ENCODE measurements around the gene TOB2. TPM values are rescaled to one million over a fixed set of nuclear protein-coding genes. Genes with fewer than 3 reads are reported as not detected.

Gene TOB2
- polyA plus RNA-seq, 1 experiment: 24.3 TPM

- TF ChIP-seq, protein P1, sequence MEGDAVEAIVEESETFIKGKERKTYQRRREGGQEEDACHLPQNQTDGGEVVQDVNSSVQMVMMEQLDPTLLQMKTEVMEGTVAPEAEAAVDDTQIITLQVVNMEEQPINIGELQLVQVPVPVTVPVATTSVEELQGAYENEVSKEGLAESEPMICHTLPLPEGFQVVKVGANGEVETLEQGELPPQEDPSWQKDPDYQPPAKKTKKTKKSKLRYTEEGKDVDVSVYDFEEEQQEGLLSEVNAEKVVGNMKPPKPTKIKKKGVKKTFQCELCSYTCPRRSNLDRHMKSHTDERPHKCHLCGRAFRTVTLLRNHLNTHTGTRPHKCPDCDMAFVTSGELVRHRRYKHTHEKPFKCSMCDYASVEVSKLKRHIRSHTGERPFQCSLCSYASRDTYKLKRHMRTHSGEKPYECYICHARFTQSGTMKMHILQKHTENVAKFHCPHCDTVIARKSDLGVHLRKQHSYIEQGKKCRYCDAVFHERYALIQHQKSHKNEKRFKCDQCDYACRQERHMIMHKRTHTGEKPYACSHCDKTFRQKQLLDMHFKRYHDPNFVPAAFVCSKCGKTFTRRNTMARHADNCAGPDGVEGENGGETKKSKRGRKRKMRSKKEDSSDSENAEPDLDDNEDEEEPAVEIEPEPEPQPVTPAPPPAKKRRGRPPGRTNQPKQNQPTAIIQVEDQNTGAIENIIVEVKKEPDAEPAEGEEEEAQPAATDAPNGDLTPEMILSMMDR (IDR thresholded peaks at IDR 0.05; ENCODE audit: insufficient read depth, low read depth, low read length): no peak
- Histone ChIP-seq H3K36me3 (ENCODE audit: control insufficient read depth, insufficient read depth, low read length) (peaks cover 32% of the 10 kb centered on the region), H3K4me3 (ENCODE audit: low read depth, low read length) (no peak overlapping the region), H3K27me3 (ENCODE audit: control insufficient read depth, insufficient read depth, low read length) (no peaks in the 10 kb centered on the region)
- POLR2A ChIA-PET: no interaction called here
- CTCF ChIA-PET: interaction anchor here (3.2 kb wide), 1 partner anchor 10 kb away, joined by 12 read pairs; no protein-coding TSS in a partner anchor
- DNase-seq (ENCODE audit: low read depth): no peak
Observed at GRCh38 chr22:41394012-41394356, 52.6 kb downstream of the TOB2 start.

- Histone ChIP-seq H3K4me3 (ENCODE audit: low read depth, low read length) (no peak overlapping the region), H3K36me3 (ENCODE audit: control insufficient read depth, insufficient read depth, low read length) (peaks cover 8% of the 10 kb centered on the region), H3K27me3 (ENCODE audit: control insufficient read depth, insufficient read depth, low read length) (no peaks in the 10 kb centered on the region)
- CTCF ChIA-PET: no interaction called here
- TF ChIP-seq, protein P1 (IDR thresholded peaks at IDR 0.05; ENCODE audit: insufficient read depth, low read depth, low read length): no peak
- POLR2A ChIA-PET: no interaction called here
- no peak for DNase-seq (ENCODE audit: low read depth)
Observed at GRCh38 chr22:41387341-41387740, 59.3 kb downstream of the TOB2 start.

DNA sequence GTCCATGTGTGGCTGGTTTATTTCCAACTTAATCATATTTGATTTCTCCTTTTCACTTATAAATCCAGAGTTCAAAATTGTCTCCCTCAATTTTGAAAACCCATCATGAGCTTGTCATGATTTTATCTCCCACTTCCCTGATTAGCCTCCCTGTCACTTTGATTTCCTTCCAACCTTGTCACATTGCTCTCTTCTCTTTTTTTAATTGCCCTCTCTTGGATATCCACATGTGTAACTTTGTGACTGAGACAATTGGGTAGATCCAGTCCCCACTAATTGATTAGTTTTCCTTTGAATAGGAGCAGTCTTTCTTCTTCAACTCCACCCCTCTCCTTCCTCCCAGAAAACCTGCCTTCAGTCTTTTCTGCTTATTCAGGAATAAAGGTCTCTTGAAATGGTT, 62.5 kb downstream of the TOB2 start:
- no peak for DNase-seq (ENCODE audit: low read depth)
- TF ChIP-seq, protein P1 (IDR thresholded peaks at IDR 0.05; ENCODE audit: insufficient read depth, low read depth, low read length): no peak
- H3K27me3 ChIP-seq (ENCODE audit: control insufficient read depth, insufficient read depth, low read length): no peaks in the 10 kb centered on the region
- no peak overlapping the region for H3K4me3 ChIP-seq (ENCODE audit: low read depth, low read length)
- POLR2A ChIA-PET: no interaction called here
- CTCF ChIA-PET: interaction anchor here (4.4 kb wide), 1 partner anchor 19 kb away, joined by 23 read pairs; no protein-coding TSS in a partner anchor
- H3K36me3 ChIP-seq (ENCODE audit: control insufficient read depth, insufficient read depth, low read length): peaks cover 5% of the 10 kb centered on the region

Other genes starting within 250 kb of the TOB2 start
- gene L3MBTL2, start 241.5 kb downstream of the TOB2 start, polyA plus RNA-seq (2011; rRNA removed): 17.8 and 26.5 TPM in 2 replicates
- gene CHADL, start 205.9 kb downstream of the TOB2 start, polyA plus RNA-seq (2011; rRNA removed): 0.51 and 0.70 TPM in 2 replicates
- 88.5 and 145 TPM in 2 replicates for gene RANGAP1, start 160.6 kb downstream of the TOB2 start, polyA plus RNA-seq (2011; rRNA removed)
- gene ZC3H7B, start 145.3 kb downstream of the TOB2 start, polyA plus RNA-seq (2011; rRNA removed): 39.9 and 59.4 TPM in 2 replicates
- gene TEF, start 64.9 kb downstream of the TOB2 start, polyA plus RNA-seq (2011; rRNA removed): 21.0 and 28.7 TPM in 2 replicates
- 44.3 and 57.9 TPM in 2 replicates for gene PHF5A, start 21.9 kb upstream of the TOB2 start, polyA plus RNA-seq (2011; rRNA removed)
- gene ACO2, start 22.3 kb upstream of the TOB2 start, polyA plus RNA-seq (2011; rRNA removed): 20.5 and 60.5 TPM in 2 replicates
- 39.4 and 52.5 TPM in 2 replicates for gene POLR3H, start 97.7 kb upstream of the TOB2 start, polyA plus RNA-seq (2011; rRNA removed)
- gene CSDC2, start 114.2 kb upstream of the TOB2 start, polyA plus RNA-seq (2011; rRNA removed): 7.1 and 14.0 TPM in 2 replicates
- gene PMM1, start 143.0 kb upstream of the TOB2 start, polyA plus RNA-seq (2011; rRNA removed): 70.7 and 109 TPM in 2 replicates
- 33.3 and 35.7 TPM in 2 replicates for gene DESI1, start 174.2 kb upstream of the TOB2 start, polyA plus RNA-seq (2011; rRNA removed)
- 105 and 137 TPM in 2 replicates for gene XRCC6, start 174.5 kb upstream of the TOB2 start, polyA plus RNA-seq (2011; rRNA removed)
- gene SNU13, start 242.1 kb upstream of the TOB2 start, polyA plus RNA-seq (2011; rRNA removed): 288 and 327 TPM in 2 replicates

Data from BJ (cell line).